ENCODE data around the gene LRRC1. TPM values are rescaled to one million over a fixed set of nuclear protein-coding genes. Genes with fewer than 3 reads are reported as not detected.

The LRRC1 gene
- total RNA-seq, 1 experiment from 2014 or later, result 0.72 TPM

Other genes starting within 250 kb of the LRRC1 start
- gene GCLC, start 249.9 kb upstream of the LRRC1 start, total RNA-seq (2014; rRNA removed; shearing (Covaris generic); ENCODE audit: low replicate concordance), result 4.4 and 7.0 TPM in 2 replicates
- gene KLHL31, start 129.2 kb upstream of the LRRC1 start, total RNA-seq (2014; rRNA removed; shearing (Covaris generic); ENCODE audit: low replicate concordance), result not detected in 2 replicates

Measured in MG63 (cell line).